ENCODE data around the gene TMPRSS3. TPM values are rescaled to one million over a fixed set of nuclear protein-coding genes. Genes with fewer than 3 reads are reported as not detected.
A peak's percentile ranks its signal among the peaks of the same experiment; 100 is the strongest.
"Not testable (repeated sequence)": the region's sequence is repeated elsewhere in the genome, so short reads cannot be mapped to it uniquely, and the experiment has no call there.

Gene TMPRSS3
- total RNA-seq, 2 donors from 2014 or later = not detected

DNA sequence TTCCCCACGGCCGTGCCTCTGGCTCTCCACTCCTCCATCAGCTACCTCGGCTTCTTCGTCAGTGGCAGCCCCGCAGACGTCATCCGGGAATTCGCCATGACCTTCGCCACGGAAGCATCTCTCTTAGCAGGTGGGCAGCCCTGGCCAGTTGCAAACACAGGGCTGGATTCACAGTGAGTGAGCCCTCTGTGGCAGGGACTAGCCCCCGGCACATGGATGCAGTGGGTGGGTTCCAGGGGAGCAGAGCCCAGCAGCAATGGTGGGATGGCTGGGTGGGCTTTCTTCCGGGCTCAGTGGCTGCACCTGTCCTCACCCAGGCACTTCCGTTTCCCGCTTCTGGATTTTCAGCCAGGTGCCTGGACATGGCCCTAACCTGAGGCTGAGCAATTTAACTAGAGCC lies 17.2 kb upstream of the TMPRSS3 start:
- intact Hi-C loops (cut with DNase I) = no loop called here
- no peak for DNase-seq (ENCODE audit: low spot score)

DNA sequence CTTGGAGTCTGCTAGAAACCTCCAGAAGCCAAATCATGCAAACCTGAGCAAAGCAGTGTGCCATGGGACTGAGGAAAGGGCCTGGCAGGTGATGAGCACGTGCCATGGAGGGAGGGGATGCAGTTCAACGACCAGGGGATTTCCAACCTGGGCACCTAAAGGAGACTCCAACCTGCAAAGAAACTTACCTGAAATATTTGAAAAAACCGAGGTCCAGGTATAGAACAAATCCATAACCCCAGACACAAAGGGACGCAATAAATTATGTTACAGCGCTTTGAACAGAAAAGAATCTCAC lies 16.7 kb upstream of the TMPRSS3 start:
- intact Hi-C loops (cut with DNase I) = no loop called here
- DNase-seq (ENCODE audit: low spot score) = no peak

DNA sequence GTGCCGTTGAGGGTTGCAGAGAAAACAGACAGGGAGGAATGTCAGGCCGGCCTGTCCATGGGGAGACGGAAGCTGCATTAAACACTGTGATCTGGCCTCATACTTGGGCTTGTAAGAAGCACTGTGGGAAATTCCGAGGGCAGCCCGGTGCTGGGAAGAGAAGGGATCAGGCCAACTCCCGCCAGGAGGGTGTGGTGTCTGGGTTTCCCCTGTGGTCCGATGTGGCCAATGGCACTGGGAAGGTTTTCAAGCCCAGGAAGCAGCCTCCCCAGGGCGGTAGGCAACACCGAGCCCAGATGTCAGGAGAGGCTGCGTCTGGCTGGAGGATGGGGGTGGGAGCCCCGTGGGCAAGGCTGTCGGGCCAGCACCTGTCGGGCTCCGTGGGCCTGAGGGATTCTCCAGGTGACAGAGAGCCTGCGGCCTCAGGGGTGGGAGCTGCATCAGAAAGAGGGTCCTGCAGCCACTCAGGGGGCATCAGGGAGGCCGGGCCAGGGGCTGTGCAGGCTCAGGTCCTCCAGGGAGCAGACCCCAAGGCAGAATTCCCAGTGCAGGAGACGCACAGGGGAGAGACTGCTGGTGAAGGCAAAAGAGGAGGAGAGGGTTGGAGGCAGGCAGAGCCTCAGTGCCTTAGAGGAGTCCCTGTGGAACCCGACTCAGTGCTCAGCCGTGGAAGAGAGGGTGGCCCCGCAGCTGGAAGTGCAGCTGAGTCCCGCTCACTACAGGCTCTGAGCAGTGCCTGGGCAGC lies 16.2 kb upstream of the TMPRSS3 start:
- intact Hi-C loops (cut with DNase I) = no loop called here
- no peak for DNase-seq (ENCODE audit: low spot score)

DNA sequence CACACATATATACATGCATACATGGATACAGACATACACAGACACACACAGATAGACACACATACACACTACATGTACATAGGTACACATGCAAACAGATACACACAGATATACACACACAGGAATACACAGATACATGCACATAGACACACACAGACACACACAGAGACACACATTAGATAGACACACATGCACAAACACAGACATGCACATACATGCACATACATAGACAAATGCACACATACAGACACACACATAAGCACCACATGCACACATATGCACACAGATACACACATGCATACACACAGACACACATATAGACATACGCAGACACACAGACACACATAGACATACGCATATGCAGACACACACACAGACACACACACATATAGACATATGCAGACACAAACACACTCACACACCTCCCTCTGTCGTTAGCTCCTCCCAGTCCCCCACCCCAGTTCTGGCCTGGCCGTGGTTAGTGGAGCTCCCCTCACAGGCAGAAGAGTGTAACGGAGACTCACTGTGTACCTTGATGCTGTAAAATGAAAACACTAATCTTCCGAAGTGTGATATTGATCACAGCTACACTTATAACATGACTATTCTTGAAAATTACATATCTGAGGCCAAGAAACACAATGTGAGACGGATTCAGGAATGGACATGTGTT lies 15.5 kb upstream of the TMPRSS3 start:
- intact Hi-C loops (cut with DNase I) = no loop called here
- DNase-seq (ENCODE audit: low spot score) = no peak

DNA sequence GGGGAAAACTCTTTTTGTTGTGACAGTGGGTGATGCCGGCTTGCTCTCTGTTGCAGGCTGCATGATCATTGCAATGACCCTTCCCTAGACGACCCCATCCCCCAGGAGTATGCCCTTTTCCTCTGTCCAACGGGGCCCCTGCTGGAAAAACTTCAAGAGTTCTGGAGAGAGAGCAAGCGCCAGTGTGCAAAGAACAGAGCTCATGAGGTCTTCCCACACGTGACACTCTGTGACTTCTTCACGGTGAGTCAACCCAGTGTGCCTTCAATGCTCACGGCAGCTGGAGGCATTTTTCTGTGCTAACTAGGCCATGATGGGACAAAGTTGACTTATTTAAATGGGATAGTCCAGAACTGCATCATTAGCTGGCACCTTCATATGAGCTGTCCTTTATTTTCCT lies 13.5 kb upstream of the TMPRSS3 start:
- no peak for DNase-seq (ENCODE audit: low spot score)
- intact Hi-C loops (cut with DNase I) = no loop called here

DNA sequence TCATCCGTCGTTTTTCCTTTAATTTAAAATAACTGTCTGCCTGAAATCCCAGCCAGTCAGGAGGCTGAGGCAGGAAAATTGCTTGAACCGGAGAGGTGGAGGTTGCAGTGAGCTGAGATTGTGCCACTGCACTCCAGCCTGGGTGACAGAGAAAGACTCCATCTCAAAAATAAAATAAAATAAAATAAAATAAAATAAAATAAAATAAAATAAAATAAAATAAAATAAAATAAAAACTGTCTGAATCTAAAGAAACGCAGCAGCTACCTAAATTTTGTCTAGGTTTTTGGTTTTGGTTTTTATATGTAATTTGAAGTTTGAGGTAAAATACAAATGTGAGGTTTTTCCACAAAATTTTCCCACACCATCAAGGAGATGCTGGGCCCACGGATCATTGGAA lies 12.9 kb upstream of the TMPRSS3 start:
- DNase-seq (ENCODE audit: low spot score); intact Hi-C loops (cut with DNase I): not testable (repeated sequence)

DNA sequence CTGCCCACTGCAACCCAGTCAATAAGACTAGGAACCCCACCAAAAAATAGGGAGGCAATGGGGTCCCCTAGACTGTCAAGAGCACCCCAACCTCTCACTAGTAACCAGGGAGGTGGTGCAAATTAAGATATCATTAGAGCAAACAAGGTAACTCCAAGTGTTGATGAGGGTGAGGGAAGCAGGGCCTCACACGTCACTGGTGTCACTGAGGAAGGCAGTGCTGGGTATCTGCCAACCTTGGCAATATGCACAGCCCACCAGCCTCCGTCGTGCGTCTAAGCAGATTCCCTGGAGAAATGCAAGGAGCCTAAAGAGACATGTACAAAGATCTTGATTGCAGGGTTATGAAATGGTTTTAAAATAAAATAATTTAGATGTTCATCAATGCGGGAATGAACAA lies 11.6 kb upstream of the TMPRSS3 start:
- intact Hi-C loops (cut with DNase I) = no loop called here

DNA sequence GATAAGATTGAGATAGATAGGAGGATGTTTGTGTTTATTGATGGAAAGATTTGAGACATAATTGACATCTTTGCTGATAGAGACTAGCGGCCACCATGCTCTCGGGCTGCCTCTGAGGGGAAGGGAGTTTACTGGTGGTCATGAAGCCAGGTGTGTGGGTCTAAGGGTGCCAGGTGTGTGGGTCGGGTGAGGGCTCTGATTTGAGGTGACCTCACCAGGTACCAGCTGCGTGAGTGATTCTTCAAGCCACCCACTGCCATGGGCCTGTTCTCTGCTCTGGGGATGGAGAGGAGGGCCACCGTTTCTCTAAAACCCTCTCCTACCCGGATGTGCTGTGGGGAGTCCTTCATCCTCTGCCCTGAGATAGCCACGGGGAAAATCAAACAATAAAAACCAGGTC lies 11.0 kb upstream of the TMPRSS3 start:
- DNase-seq (ENCODE audit: low spot score) = peak; percentile 29
- intact Hi-C loops (cut with DNase I) = no loop called here

More for the DNA sequence above, 11.6 kb upstream of the TMPRSS3 start:
- no peak for DNase-seq (ENCODE audit: low spot score)

DNA sequence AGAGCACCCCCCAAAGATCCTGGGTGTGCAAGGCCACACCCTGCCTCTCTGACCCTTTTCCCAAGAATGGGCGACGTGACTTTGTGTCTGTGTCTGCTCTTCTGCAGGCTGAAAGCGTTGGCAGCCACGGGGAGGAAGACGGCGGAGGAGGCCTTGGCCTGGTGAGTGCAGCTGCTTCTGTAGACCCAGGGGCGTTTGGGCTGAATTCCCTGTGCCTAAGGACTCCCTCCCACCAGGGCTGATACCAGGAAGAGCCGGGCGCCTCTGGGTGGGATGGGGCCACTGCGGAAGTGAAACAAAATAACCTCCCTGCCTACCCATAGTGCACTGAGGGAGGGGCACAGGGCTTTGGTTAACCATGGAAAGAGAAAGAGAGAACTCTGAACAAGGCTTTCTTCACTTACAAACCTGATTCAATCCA lies 10.4 kb upstream of the TMPRSS3 start:
- intact Hi-C loops (cut with DNase I) = no loop called here
- no peak for DNase-seq (ENCODE audit: low spot score)

DNA sequence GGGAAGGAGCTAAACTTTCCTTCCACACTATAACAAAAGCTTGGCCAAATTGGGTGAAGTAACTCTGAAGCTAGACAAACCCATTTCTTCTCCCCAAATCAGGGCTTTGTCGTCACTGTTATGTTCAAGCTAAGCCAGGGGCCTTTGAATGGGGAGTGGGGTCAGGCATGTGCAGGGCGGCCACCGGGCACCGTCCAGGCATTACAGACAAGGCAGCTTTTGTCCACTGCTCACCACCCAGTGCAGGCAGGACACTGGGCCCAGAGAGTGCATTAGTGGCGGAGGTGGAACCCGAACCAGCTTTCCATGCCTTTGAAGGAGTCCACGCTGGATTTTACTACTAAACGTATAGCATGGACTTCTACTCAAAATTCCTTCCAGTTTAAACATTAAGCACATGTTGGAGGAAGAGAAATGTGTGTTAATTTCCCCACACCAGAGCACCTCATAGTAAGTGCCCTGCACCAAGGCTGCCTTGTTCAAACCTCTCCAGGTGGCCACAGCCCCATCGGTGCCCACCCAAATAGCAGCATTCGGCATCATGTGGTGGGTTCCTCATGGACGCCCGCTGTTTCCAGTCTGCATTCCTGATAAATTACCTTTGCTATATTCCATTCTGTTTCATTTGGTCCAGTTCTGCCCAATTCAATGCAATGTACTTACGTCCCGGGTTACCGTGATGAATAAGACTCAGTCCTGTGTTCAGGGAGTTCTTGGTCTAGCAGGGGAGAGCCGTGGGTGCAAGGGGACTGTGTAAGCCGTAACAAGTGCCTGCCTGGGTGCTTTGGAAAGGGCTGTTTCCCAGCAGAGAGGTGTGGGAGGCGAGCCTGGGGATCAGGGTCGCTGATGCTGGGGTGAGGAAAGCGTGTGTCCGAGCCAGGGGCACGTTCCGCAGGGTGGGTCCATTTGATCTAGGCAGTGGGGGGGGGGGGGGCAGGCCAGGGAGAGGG lies 9.5 kb upstream of the TMPRSS3 start:
- no peak for DNase-seq (ENCODE audit: low spot score)
- intact Hi-C loops (cut with DNase I) = no loop called here

DNA sequence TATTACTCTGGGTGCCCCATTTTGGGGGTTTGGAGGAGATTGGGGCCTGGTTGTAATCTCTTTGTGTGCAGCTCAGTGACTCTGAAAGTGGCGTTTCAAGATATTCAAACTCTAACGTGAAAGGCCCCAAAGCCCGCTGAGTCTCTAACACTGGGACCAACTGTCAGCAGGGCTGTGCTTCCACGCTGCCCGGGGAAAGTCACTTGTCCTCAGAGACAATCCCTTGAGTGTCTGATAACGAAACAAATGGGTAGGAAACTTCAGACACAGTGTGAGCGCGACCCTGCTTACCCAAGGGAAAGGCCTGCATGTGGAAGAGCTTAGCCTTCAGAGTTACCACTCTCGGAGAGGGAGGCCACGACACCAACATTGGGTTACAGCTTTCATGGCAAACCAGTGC lies 8.7 kb upstream of the TMPRSS3 start:
- no peak for DNase-seq (ENCODE audit: low spot score)

DNA sequence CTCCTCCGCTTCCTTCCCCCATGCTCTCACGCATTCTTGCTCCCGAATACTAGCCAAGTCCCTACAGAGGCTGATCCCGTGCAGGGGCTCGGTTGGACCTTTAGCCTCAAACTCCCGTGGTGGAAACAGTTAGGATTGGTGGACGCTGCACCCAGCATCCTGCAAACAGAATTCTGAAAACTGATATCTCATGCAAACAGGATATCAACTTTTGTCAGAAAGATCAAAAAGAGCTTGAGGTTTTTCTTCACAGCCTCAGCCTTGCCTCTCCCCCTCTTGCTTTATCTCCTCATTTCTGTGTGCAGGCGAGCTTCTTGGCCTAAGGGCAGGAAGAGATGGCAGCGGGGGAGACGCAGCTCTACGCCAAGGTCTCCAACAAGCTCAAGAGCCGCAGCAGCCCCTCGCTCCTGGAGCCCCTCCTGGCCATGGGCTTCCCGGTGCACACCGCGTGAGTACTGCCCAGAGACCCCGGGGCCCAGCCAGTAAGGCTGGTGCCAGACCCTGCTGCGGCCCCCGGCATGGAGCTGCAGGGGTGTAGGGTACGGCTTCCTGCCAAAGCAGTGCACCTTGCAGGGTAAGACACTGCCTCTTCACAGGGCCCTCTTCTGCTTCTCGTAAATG lies 7.9 kb upstream of the TMPRSS3 start, which contains the start of gene UBASH3A:
TSS of gene UBASH3A (plus strand) at position 292 of the 621 bp plus-strand sequence. CDS start at position 336, 44 bp downstream.
- no peak for DNase-seq (ENCODE audit: low spot score)
- intact Hi-C loops (cut with DNase I) = no loop called here

More for the DNA sequence above, 8.7 kb upstream of the TMPRSS3 start:
- intact Hi-C loops (cut with DNase I) = no loop called here

DNA sequence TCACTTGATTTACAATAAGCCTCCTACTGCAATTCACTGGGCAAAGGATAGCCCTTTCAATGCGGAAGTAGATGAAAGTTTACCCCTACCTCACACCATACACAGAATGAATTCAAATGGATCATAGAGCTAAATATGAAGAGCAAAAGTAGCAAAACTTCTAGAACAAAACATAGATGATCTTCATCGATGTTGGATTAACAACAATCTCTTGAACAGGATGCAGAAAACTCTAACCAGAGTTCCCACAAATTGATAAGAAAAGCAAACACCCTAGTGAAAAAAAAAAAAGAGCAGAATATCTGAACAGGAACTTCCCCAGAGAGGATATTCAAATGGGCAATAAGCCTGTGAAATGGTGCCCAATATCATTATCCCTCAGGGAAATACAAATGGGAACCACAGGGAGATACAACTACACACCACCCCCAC lies 6.0 kb upstream of the TMPRSS3 start:
- DNase-seq (ENCODE audit: low spot score) = no peak
- intact Hi-C loops (cut with DNase I) = no loop called here

DNA sequence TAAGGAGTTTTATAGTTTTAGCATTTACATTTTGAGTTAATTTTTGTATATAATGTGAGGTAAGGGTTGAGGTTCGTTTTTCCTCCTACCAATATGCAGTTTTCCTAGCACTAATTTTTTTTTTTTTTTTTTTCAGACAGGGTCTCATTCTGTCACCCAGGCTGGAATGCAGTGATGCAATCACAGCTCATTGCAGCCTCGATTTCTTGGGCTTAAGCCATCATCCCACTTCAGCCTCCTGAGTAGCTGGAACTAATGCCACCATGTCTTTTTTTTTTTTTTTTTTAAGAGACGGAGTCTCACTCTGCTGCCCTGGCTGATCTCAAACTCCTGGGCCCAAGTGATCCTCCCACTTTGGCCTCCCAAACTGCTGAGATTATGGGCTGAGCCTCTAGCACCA lies 5.3 kb upstream of the TMPRSS3 start:
- DNase-seq (ENCODE audit: low spot score) = no peak
- intact Hi-C loops (cut with DNase I) = no loop called here

DNA sequence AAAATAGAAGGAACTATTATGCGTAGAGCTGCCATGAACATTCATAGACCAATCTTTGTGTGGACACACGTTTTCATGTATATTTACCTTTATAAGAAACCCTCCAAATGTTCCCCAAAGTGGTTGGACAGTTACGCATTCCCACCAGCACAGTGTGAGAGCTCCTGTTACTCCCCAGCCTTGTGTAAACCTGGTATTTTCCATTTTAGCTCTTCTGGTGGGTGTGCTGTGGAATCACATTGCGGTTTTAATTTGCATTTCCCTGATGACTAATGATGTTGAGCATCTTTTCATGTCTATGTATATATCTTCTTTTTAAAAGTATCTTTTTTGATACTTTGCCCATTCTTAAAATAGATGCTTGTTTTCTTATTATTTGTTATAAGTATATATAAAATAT lies 4.7 kb upstream of the TMPRSS3 start:
- intact Hi-C loops (cut with DNase I) = no loop called here
- no peak for DNase-seq (ENCODE audit: low spot score)

DNA sequence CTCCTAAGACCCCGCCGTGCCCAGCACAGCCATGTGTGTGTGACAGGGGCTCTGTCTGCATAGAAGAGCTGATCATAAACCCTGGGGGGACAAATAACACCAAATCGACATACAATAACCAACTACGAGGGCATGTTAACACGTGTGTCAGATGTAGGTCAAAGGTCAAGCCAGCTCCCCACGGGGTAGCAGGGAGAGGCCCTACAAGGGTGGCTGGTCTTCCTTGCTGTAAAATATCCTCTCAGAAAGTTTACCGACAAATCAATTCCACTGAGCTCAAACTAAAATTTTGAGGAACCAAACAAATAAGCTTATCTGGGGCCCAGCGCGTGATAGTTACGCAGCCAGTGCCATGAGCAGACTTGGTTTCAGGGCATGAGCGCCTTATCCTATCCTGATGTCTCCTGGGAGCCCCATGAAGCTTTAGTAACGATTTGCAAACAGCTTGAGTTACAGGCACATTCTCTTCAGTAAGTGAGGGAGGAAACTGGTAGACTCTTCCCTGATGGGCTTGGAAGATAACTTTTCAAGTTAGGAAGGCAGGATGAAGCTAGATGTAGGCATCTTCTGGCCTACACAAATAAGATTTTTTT lies 2.7 kb upstream of the TMPRSS3 start:
- no peak for DNase-seq (ENCODE audit: low spot score)
- intact Hi-C loops (cut with DNase I) = no loop called here

DNA sequence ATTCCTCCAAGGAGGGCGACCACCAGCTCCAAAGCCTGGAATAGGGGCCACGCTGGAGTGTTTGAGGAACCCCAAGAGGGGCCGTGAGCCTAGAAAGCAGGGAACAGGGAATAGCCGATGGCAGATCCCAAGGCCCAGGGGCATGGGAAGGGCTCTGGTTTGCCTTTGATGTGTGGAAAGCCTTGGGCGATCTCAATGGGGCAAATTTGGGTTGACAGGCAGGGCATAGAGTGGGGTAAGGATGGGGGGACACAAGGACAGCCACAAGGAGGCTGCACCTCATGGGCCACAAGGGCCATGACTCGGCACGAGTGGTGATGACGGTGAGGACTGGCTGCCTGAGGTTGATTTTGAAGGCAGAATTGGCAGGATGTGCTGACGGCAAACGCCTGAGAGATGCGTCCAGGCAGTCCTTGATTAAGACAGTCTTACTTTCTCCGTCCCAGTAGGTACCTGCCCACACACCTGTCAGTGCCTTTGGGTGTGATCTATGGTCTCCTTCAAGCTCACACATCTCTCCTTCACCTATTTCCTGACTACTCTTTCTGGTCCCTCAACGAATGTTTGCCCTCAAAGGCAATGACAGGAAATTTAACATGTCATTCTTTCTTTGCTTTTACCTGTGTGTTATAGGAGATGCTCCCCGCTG lies 2.0 kb upstream of the TMPRSS3 start:
- intact Hi-C loops (cut with DNase I) = no loop called here
- DNase-seq (ENCODE audit: low spot score) = no peak

DNA sequence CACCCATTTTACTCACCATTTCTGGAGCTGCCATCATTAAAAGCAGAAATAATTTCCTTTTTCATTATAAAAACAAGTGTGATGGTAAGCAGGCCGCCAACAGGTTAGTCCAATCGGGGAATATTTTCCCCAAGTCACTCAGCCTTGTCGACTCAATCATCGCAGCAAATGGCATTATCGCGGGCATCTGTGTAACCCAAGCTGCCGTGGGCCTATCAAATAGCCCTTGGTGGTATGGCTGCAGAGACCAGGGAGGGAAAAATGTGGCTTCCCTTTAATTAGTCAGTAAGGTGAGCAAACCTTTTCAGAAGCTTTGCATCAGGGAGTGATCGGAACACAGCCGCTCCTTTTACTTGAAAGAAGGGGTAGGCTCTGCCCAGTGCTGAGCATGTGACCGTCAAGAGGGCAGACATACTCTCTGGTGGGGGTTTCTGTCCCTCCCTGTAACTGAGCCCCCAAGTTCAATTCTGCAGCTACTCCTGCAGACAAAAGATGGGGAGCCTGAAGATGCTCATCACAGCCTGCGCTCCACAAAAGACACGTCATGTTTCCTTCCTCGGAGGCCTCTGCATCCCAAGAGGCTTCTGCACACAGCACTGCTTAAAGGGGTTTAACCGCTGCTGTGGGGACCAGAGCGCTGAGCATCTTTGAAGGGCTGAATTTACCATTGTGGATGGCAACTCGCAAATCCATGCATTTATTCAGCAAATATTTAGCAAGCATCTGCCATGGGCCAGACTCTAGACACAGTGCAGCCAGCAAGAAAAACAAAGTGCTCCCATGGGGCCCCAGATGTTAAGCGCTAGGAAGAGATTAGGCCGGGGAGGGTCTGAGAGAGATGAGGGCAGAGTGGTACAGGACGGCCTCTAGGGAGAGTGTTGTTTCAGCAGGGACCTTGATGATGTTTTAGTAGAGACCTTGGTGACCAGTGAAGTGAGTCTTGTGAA lies 1.2 kb upstream of the TMPRSS3 start:
- intact Hi-C loops (cut with DNase I) = no loop called here
- peak; percentile 35 for DNase-seq (ENCODE audit: low spot score)

Measured in posterior vena cava (tissue), 2 donors.